HL-60 (cell line): ENCODE measurements around the gene NLGN1.

ENCODE experiments used
- DNase-seq, 2 experiments: peaks; one replicate each; pipeline ENCODE4 v3.0.0-alpha.2; 2010 to 2020; ENCODE audit warnings: low read depth in 1 of 2, low spot score in 1 of 2
- H3K27ac ChIP-seq: fragments of 250-450 bp; sonication (Bioruptor Pico); replicated peaks from 2 replicates; pipeline ENCODE4 v1.5.1; 2020; ENCODE audit warnings: mild to moderate bottlenecking, moderate library complexity
- H3K27me3 ChIP-seq: fragments of 250-450 bp; sonication (Bioruptor Pico); 2 replicates; pipeline ENCODE4 v1.5.1; 2021; ENCODE audit warnings: mild to moderate bottlenecking, moderate library complexity; ENCODE audit not compliant: insufficient read depth, poor library complexity, severe bottlenecking
- H3K4me3 ChIP-seq: replicated peaks from 2 replicates; pipeline ENCODE4 v1.5.1; 2011; ENCODE audit warnings: mild to moderate bottlenecking, control low read depth, low read length; ENCODE audit not compliant: insufficient read depth
- CTCF ChIP-seq: IDR thresholded peaks from one replicate; pipeline ENCODE4 v1.5.1; 2011; ENCODE audit warnings: low read length, control low read depth, inconsistent platforms; ENCODE audit not compliant: insufficient read depth
- GABPA ChIP-seq: IDR thresholded peaks from 2 replicates; pipeline ENCODE4 v1.6.1; 2012; ENCODE audit warnings: low read depth
- POLR2AphosphoS5 ChIP-seq: IDR thresholded peaks from 2 replicates; pipeline ENCODE4 v1.6.1; 2012; ENCODE audit warnings: low read depth
- REST ChIP-seq: IDR thresholded peaks from 2 replicates; pipeline ENCODE4 v1.6.1; 2012; ENCODE audit warnings: low read depth; ENCODE audit not compliant: insufficient replicate concordance
- SPI1 ChIP-seq: IDR thresholded peaks from 2 replicates; pipeline ENCODE4 v1.6.1; 2012; ENCODE audit warnings: low read depth, mild to moderate bottlenecking, borderline replicate concordance

The NLGN1 gene

GRCh38 chr3:173703771-173704170 lies 306.2 kb downstream of the NLGN1 start:
- no peak for TF ChIP-seq REST
- TF ChIP-seq GABPA: no peak
- TF ChIP-seq CTCF: no peak
- no peak for TF ChIP-seq POLR2AphosphoS5
- no peak for TF ChIP-seq SPI1
- no peak for DNase-seq
- Histone ChIP-seq H3K27me3 (no peaks in the 10 kb centered on the region), H3K27ac (no peak overlapping the region), H3K4me3 (no peak overlapping the region)

- H3K4me3 ChIP-seq: no peak overlapping the region
- no peak overlapping the region for H3K27ac ChIP-seq
- TF ChIP-seq CTCF (no peak), REST (no peak), GABPA (no peak), SPI1 (no peak), POLR2AphosphoS5 (no peak)
- H3K27me3 ChIP-seq: no peaks in the 10 kb centered on the region
- DNase-seq: no peak
Measured at GRCh38 chr3:173706630-173707029, 309.1 kb downstream of the NLGN1 start.

GRCh38 chr3:173708191-173708590 lies 310.6 kb downstream of the NLGN1 start:
- TF ChIP-seq CTCF (no peak), SPI1 (no peak), GABPA (no peak), POLR2AphosphoS5 (no peak), REST (no peak)
- no peak overlapping the region for H3K27ac ChIP-seq
- H3K4me3 ChIP-seq: no peak overlapping the region
- H3K27me3 ChIP-seq: no peaks in the 10 kb centered on the region
- DNase-seq: no peak
